ENCODE measurements around the gene CLN5. TPM values are rescaled to one million over a fixed set of nuclear protein-coding genes. Genes with fewer than 3 reads are reported as not detected.
"Not testable (repeated sequence)": the region's sequence is repeated elsewhere in the genome, so short reads cannot be mapped to it uniquely, and the experiment has no call there.

Gene CLN5
- total RNA-seq, 4 donors from 2014 or later, result 4.5 to 10.1 (median 7.1) TPM

DNA sequence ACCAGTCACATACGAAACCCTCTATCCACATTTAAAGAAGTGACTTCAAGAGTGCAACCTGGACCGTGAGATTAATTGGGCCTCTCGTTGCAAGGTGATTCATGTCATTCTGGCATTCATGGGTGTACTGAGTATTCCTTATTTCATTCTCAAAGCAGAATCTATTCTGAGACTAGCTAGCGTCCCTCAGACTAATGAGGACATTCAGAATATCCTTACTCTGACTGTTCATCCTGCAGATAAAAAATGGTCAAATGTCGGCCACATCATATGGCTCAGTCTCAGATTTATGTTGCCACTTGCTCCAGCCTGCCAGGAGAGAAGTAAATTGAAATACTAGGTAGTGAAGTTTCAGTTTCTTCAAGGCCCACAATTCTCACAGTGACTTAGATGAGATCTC is 36.2 kb upstream of the CLN5 start:
- intact Hi-C loops (cut with DNase I; ENCODE audit: low total_unique reads) (no loop called here), in situ Hi-C loops (cut with MboI; ENCODE audit: low sequenced_read_pairs in 4 of 4) (no loop called here)
- ATAC-seq (no peak), DNase-seq (no peak)
- no peaks in the 10 kb centered on the region for H3K9me3 ChIP-seq
- H3K4me3 ChIP-seq, result no peak overlapping the region
- H3K27ac ChIP-seq, result no peak overlapping the region
- no peak for TF ChIP-seq POLR2A (IDR thresholded peaks at IDR 0.05)
- TF ChIP-seq CTCF (IDR thresholded peaks at IDR 0.05 in 4 of 5, conservative IDR thresholded peaks at IDR 0.05 in 1 of 5), result no peak
- no peaks in the 10 kb centered on the region for H3K4me1 ChIP-seq
- no peaks in the 10 kb centered on the region for H3K27me3 ChIP-seq
- H3K36me3 ChIP-seq, result no peaks in the 10 kb centered on the region

DNA sequence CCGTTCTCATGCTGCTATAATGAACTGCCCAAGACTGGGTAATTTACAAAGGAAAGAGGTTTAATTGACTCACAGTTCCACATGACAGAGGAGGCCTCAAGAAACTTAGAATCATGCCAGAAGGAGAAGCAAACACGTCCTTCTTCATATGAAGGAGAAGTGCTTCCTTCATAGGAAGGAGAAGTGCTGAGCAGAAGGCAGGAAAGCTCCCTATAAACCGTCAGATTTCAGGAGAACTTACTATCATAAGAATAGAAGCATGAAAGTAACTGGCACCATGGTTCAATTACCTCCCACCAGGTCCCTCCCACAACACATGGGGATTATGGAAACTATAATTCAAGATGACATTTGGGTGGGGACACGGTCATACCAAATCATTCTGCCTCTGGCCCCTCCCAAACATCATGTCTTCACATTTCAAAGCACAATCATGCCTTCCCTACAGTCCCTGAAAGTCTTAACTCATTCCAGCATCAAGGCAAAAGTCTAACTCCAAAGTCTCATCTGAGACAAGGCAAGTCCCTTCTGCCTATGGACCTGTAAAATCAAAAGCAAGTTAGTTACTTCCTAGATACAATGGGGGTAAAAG is 32.9 kb upstream of the CLN5 start:
- no peaks in the 10 kb centered on the region for H3K4me1 ChIP-seq
- no peak overlapping the region for H3K27ac ChIP-seq
- DNase-seq (no peak), ATAC-seq (no peak)
- intact Hi-C loops (cut with DNase I; ENCODE audit: low total_unique reads) (no loop called here), in situ Hi-C loops (cut with MboI; ENCODE audit: low sequenced_read_pairs in 4 of 4) (no loop called here)
- no peaks in the 10 kb centered on the region for H3K36me3 ChIP-seq
- no peaks in the 10 kb centered on the region for H3K27me3 ChIP-seq
- H3K4me3 ChIP-seq, result no peak overlapping the region
- TF ChIP-seq POLR2A (IDR thresholded peaks at IDR 0.05) (no peak), CTCF (IDR thresholded peaks at IDR 0.05 in 4 of 5, conservative IDR thresholded peaks at IDR 0.05 in 1 of 5) (no peak)
- H3K9me3 ChIP-seq, result no peaks in the 10 kb centered on the region

- ATAC-seq; H3K27me3 ChIP-seq; DNase-seq; H3K4me1 ChIP-seq; H3K4me3 ChIP-seq; H3K27ac ChIP-seq; intact Hi-C loops (cut with DNase I; ENCODE audit: low total_unique reads); H3K36me3 ChIP-seq; in situ Hi-C loops (cut with MboI; ENCODE audit: low sequenced_read_pairs in 4 of 4); H3K9me3 ChIP-seq: not testable (repeated sequence)
Measured at GRCh38 chr13:76959734-76960133, 32.1 kb upstream of the CLN5 start.

DNA sequence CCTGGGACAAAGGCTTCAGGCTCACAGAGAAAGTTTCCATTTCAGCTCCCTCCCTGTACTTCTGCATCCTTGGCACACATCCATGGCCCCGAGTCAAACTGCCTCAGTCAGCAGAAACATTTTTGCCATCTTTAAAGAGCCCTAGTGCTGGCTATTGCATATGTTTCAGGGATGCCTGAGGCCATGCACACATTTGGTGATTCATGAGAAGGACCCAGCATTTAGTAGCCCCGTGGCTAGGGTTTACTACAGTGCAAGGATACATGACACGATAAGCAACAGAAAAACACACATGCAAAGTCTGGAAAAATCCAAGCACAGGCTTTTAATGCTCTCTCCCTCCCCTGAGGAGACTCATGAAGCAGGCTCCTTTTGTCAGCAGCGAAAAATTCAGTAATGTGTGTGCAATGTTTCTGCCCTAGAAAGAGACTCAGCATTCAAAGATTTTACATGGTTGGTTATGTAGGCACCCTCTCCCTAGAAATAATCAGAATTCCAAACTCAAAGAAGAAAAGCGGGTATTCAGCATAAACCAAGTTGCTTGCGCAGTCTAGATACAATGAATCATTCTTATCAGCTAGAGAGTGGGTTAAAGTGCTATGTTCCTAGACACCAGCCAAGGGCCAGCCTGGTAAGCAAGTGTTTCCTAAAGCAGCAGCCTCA is 26.0 kb upstream of the CLN5 start:
- no peaks in the 10 kb centered on the region for H3K27me3 ChIP-seq
- peak; percentile 6 to 16 for DNase-seq

DNA sequence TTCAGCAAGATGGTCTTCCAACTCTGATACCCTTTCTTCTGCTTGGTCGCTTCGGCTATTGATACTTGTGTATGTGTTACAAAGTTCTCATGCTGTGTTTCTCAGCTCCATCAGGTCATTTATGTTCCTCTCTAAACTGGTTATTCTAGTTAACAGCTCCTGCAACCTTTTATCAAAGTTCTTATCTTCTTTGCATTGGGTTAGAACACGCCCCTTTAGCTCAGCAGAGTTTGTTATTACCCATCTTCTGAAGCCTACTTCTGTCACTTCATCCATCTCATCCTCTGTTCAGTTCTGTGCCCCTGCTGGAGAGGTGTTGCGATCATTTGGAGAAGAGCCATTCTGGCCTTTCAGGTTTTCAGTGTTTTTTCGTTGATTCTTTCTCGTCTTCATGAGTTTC is 24.9 kb upstream of the CLN5 start:
- Histone ChIP-seq H3K36me3 (no peaks in the 10 kb centered on the region), H3K27ac (no peak overlapping the region), H3K4me1 (no peaks in the 10 kb centered on the region), H3K4me3 (no peak overlapping the region), H3K9me3 (no peaks in the 10 kb centered on the region), H3K27me3 (no peaks in the 10 kb centered on the region)
- intact Hi-C loops (cut with DNase I; ENCODE audit: low total_unique reads) (no loop called here), in situ Hi-C loops (cut with MboI; ENCODE audit: low sequenced_read_pairs in 4 of 4) (no loop called here)
- DNase-seq, result no peak
- TF ChIP-seq POLR2A (IDR thresholded peaks at IDR 0.05) (no peak), CTCF (IDR thresholded peaks at IDR 0.05 in 4 of 5, conservative IDR thresholded peaks at IDR 0.05 in 1 of 5) (no peak)
- ATAC-seq, result no peak

More for the DNA sequence above, 26.0 kb upstream of the CLN5 start:
- Histone ChIP-seq H3K4me3 (no peak overlapping the region), H3K27ac (no peak overlapping the region), H3K4me1 (no peaks in the 10 kb centered on the region), H3K36me3 (no peaks in the 10 kb centered on the region), H3K9me3 (no peaks in the 10 kb centered on the region)
- ATAC-seq, result no peak
- in situ Hi-C loops (cut with MboI; ENCODE audit: low sequenced_read_pairs in 4 of 4) (no loop called here), intact Hi-C loops (cut with DNase I; ENCODE audit: low total_unique reads) (no loop called here)
- TF ChIP-seq POLR2A (IDR thresholded peaks at IDR 0.05) (no peak), CTCF (IDR thresholded peaks at IDR 0.05 in 4 of 5, conservative IDR thresholded peaks at IDR 0.05 in 1 of 5) (no peak)
